Measurements from ENCODE around the gene MAPKAP1.
"Not testable (repeated sequence)": the region's sequence is repeated elsewhere in the genome, so short reads cannot be mapped to it uniquely, and the experiment has no call there.

- TF ChIP-seq, protein P1, sequence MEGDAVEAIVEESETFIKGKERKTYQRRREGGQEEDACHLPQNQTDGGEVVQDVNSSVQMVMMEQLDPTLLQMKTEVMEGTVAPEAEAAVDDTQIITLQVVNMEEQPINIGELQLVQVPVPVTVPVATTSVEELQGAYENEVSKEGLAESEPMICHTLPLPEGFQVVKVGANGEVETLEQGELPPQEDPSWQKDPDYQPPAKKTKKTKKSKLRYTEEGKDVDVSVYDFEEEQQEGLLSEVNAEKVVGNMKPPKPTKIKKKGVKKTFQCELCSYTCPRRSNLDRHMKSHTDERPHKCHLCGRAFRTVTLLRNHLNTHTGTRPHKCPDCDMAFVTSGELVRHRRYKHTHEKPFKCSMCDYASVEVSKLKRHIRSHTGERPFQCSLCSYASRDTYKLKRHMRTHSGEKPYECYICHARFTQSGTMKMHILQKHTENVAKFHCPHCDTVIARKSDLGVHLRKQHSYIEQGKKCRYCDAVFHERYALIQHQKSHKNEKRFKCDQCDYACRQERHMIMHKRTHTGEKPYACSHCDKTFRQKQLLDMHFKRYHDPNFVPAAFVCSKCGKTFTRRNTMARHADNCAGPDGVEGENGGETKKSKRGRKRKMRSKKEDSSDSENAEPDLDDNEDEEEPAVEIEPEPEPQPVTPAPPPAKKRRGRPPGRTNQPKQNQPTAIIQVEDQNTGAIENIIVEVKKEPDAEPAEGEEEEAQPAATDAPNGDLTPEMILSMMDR (IDR thresholded peaks at IDR 0.05; ENCODE audit: insufficient read depth, low read length, poor library complexity, severe bottlenecking) = not testable (repeated sequence)
- not testable (repeated sequence) for TF ChIP-seq EZH2phosphoT487 (conservative IDR thresholded peaks at IDR 0.05; ENCODE audit: low read length)
Measured at GRCh38 chr9:125571824-125572223, 135.2 kb downstream of the MAPKAP1 start.
